Measurements from ENCODE around the gene GTF2H1. TPM values are rescaled to one million over a fixed set of nuclear protein-coding genes. Genes with fewer than 3 reads are reported as not detected.

The GTF2H1 gene
- total RNA-seq, 4 donors from 2014 or later = 33.5 to 77.4 (median 54.8) TPM

GRCh38 chr11:18312663-18313420, 9.5 kb upstream of the GTF2H1 start:
- H3K27ac ChIP-seq = peak overlapping the region; percentile 62 to 78 (median 74)
- intact Hi-C loops (cut with DNase I) = no loop called here
- peaks cover 0 to 48% (median 3%) of the 10 kb centered on the region in 3 donors for H3K36me3 ChIP-seq
- TF ChIP-seq CTCF (IDR thresholded peaks at IDR 0.05) (no peak), POLR2A (IDR thresholded peaks at IDR 0.05) (no peak)
- no peaks in the 10 kb centered on the region for H3K9me3 ChIP-seq
- no peak for DNase-seq
- 30 to 42% methylated on average over 2 of the region's 2 CpGs for WGBS, 2 donors
- H3K27me3 ChIP-seq = no peaks in the 10 kb centered on the region
- H3K4me1 ChIP-seq = peaks cover 15 to 55% (median 34%) of the 10 kb centered on the region in 3 donors
- no peak overlapping the region for H3K4me3 ChIP-seq

- 62 to 88% methylated on average over 4 to 5 of the region's 10 CpGs for WGBS, 2 donors
- Histone ChIP-seq H3K9me3 (no peaks in the 10 kb centered on the region), H3K4me3 (no peak overlapping the region), H3K36me3 (peaks cover 0 to 35% (median 3%) of the 10 kb centered on the region in 3 donors), H3K27me3 (no peaks in the 10 kb centered on the region), H3K27ac (peak overlapping the region in 2 of 4 donors; percentile 62 to 76), H3K4me1 (peaks cover 15 to 45% (median 26%) of the 10 kb centered on the region in 3 donors)
- DNase-seq = no peak
- intact Hi-C loops (cut with DNase I) = no loop called here
- TF ChIP-seq CTCF (IDR thresholded peaks at IDR 0.05) = no peak
- no peak for TF ChIP-seq POLR2A (IDR thresholded peaks at IDR 0.05)
Measured at GRCh38 chr11:18313965-18314763, 8.2 kb upstream of the GTF2H1 start.

GRCh38 chr11:18314784-18315523, 7.4 kb upstream of the GTF2H1 start:
- Histone ChIP-seq H3K4me1 (peaks cover 15 to 49% (median 25%) of the 10 kb centered on the region in 3 donors), H3K4me3 (no peak overlapping the region), H3K9me3 (no peaks in the 10 kb centered on the region), H3K27me3 (no peaks in the 10 kb centered on the region), H3K27ac (no peak overlapping the region), H3K36me3 (peaks cover 0 to 27% (median 0%) of the 10 kb centered on the region in 3 donors)
- no peak for DNase-seq
- intact Hi-C loops (cut with DNase I) = no loop called here
- 85 to 87% methylated on average over 9 of the region's 9 CpGs for WGBS, 2 donors
- TF ChIP-seq CTCF (IDR thresholded peaks at IDR 0.05) (no peak), POLR2A (IDR thresholded peaks at IDR 0.05) (no peak)

- Histone ChIP-seq H3K27me3 (no peaks in the 10 kb centered on the region), H3K27ac (no peak overlapping the region), H3K36me3 (peaks cover 0 to 18% (median 0%) of the 10 kb centered on the region in 3 donors), H3K9me3 (no peaks in the 10 kb centered on the region), H3K4me1 (peaks cover 21 to 51% (median 26%) of the 10 kb centered on the region in 3 donors), H3K4me3 (no peak overlapping the region)
- no peak for TF ChIP-seq POLR2A (IDR thresholded peaks at IDR 0.05)
- no peak for TF ChIP-seq CTCF (IDR thresholded peaks at IDR 0.05)
- WGBS, 2 donors = 94 to 100% methylated on average over 1 to 2 of the region's 2 CpGs
- intact Hi-C loops (cut with DNase I) = no loop called here
- no peak for DNase-seq
Measured at GRCh38 chr11:18315893-18316292, 6.5 kb upstream of the GTF2H1 start.

Measured in esophagus squamous epithelium (tissue), 5 donors.